ENCODE measurements around the gene CTNNB1.
"Not testable (repeated sequence)": the region's sequence is repeated elsewhere in the genome, so short reads cannot be mapped to it uniquely, and the experiment has no call there.

Gene CTNNB1

GRCh38 chr3:41259449-41260062 lies 60.3 kb downstream of the CTNNB1 start:
- DNase-seq = no peak

- DNase-seq = no peak
These were observed 60.8 kb downstream of the CTNNB1 start for GRCh38 chr3:41260063-41260450.

- DNase-seq = no peak
These were observed 65.8 kb downstream of the CTNNB1 start for GRCh38 chr3:41265011-41265545.

- no peak for DNase-seq
These were observed 66.5 kb downstream of the CTNNB1 start for GRCh38 chr3:41265823-41266273.

GRCh38 chr3:41267975-41268640 lies 68.8 kb downstream of the CTNNB1 start:
- no peak for DNase-seq

- no peak for DNase-seq
These were observed 73.4 kb downstream of the CTNNB1 start for GRCh38 chr3:41272667-41273066.

GRCh38 chr3:41274944-41275668 lies 75.8 kb downstream of the CTNNB1 start:
- no peak for DNase-seq

- DNase-seq = no peak
These were observed 76.9 kb downstream of the CTNNB1 start for GRCh38 chr3:41276191-41276590.

- no peak for DNase-seq
These were observed 78.6 kb downstream of the CTNNB1 start for GRCh38 chr3:41277790-41278465.

- DNase-seq = not testable (repeated sequence)
These were observed 85.6 kb downstream of the CTNNB1 start for GRCh38 chr3:41284934-41285333.

- DNase-seq = no peak
These were observed 87.0 kb downstream of the CTNNB1 start for GRCh38 chr3:41286305-41286704.

GRCh38 chr3:41288785-41289184 lies 89.5 kb downstream of the CTNNB1 start:
- no peak for DNase-seq

Measured in stimulated activated CD4-positive, alpha-beta T cell treated with anti-CD3 and anti-CD28 coated beads, Interleukin-2, amount 100 ng/mL, for 48 hours (primary cell).